ENCODE data around the gene NME7.
"Not testable (repeated sequence)": the region's sequence is repeated elsewhere in the genome, so short reads cannot be mapped to it uniquely, and the experiment has no call there.

The NME7 gene, protein sequence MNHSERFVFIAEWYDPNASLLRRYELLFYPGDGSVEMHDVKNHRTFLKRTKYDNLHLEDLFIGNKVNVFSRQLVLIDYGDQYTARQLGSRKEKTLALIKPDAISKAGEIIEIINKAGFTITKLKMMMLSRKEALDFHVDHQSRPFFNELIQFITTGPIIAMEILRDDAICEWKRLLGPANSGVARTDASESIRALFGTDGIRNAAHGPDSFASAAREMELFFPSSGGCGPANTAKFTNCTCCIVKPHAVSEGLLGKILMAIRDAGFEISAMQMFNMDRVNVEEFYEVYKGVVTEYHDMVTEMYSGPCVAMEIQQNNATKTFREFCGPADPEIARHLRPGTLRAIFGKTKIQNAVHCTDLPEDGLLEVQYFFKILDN

DNA sequence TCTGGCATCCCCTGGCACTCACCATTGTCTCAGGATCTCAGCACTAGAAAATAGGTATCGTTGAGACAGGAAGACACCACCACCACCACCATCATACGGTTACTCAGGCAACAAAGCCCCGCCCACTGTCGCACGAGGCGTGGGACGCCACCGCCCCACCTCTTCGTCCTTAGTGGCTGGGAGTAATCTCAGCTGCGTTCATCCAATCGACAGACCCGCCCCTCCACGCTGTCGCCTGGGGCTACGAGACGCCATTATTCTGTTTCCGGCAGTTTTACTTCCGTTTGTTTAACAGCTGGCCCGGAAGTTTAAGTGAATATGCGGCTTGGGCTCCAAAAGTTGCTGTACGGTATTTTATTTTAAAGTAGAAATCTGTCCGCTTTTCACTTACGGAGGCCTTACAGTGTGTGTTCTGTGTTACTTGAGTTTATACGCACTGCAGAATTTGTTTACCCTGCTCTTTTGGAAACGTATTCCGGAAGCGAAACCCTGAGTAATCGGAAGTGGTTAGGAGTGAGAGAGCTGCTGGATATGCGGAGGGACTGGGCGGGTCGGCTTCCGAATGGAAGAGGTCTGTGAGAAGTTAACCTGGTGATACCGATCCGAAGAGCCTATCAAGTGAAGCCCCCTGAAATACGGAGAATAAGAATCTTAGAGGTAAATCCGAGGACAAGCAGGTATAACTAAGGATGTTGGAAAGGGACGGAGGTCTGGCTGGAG, at the start of gene NME7, which contains the start of gene BLZF1:
NME7 (minus strand) TSS at position 112 of the 720 bp plus-strand sequence; CDS start at position 25, 87 bp downstream.
BLZF1 (plus strand) TSS at position 510 of the 720 bp plus-strand sequence. CDS start 1,328 bp downstream, outside the sequence.
- DNase-seq: peak; percentile 97 to 99

DNA sequence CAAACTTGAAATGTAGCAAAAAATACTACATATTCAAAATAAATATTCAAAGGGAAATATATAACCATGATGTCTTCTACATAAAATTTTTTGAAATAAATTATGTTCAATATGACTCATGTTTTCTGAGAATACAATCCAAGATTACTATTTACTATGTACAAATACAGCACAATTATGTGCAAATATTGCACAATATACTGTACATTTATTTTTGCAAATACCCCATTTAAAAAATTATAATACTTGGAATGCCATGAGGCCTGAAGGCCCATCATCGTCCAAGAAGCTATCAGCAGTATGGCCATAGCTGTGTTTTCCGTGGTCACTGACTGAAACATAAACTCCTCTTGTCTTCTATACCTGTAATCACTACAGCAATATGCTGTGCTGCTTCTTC, 47.4 kb upstream of the NME7 start:
- DNase-seq: no peak

DNA sequence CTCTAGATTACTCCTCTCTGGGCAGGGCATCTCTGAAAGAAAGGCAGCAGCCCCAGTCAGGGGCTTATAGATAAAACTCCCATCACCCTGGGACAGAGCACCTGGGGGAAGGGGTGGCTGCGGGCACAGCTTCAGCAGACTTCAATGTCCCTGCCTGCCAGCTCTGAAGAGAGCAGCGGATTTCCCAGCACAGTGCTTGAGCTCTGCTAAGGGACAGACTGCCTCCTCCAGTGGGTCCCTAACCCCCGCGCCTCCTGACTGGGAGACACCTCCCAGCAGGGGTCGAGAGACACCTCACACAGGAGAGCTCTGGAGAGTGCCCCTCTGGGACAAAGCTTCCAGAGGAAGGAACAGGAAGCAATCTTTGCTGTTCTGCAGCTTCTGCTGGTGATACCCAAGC, 40.7 kb upstream of the NME7 start:
- DNase-seq: not testable (repeated sequence)

DNA sequence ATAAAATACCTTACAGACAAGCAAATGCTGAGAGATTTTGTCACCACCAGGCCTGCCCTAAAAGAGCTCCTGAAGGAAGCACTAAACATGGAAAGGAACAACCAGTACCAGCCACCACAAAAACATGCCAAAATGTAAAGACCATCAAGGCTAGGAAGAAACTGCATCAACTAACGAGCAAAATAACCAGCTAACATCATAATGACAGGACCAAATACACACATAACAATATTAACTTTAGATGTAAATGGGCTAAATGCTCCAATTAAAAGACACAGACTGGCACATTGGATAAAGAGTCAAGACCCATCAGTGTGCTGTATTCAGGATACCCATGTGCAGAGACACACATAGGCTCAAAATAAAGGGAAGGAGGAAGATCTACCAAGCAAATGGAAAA, 35.0 kb upstream of the NME7 start:
- not testable (repeated sequence) for DNase-seq

DNA sequence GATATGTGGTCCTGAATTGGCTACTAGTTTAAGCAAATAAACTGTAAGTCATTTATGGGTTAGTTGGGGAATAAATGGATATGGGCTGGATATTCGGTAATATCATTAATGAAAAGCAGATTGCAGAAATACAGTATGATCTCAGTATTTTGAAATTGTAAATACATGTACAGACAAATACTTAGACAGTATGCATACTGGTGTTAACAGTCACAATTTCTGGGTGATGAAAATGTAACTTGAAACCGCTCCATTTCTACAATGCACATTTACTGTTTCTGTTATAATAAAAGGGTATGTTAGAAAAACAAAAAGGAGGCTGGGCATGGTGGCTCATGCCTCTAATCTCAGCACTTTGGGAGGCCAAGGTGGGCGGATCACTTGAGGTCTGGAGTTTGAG, 28.4 kb upstream of the NME7 start:
- DNase-seq: no peak

DNA sequence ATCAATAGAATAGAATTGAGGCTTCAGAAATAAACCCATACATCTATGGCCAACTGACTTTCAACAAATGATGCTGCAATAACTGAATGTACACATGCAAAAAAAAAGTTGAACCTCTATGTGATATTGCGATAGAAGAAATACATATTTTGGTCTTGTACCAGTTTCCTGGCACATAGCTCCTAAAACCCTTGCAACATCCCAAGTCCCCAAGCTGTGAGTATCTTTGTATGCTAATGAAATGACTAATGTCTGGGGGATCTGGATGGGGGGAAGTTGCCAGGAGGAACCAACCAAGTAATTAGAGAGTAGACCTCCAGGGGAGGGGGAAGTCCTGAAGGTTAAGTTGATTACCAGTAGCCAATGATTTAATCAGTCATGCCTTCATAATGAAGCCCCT, 24.8 kb upstream of the NME7 start:
- DNase-seq: no peak

DNA sequence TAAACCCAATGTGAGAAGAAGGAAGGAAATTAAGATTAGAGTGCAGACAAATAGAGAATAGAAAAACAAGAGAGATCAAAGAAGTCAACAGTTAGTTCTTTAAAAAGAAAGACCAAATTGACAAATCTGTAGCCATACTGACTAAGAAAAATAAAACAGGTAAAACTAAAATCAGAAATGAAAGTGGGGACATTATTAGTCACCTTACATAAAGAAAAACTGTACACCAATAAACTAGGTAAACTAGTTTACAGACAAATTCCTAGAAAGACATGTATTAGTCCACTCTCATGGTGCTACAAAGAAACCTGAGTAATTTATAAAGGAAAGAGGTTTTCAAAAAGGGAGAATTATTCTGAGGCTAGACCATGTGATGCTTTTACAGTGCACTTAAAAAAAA, 22.7 kb upstream of the NME7 start:
- no peak for DNase-seq

DNA sequence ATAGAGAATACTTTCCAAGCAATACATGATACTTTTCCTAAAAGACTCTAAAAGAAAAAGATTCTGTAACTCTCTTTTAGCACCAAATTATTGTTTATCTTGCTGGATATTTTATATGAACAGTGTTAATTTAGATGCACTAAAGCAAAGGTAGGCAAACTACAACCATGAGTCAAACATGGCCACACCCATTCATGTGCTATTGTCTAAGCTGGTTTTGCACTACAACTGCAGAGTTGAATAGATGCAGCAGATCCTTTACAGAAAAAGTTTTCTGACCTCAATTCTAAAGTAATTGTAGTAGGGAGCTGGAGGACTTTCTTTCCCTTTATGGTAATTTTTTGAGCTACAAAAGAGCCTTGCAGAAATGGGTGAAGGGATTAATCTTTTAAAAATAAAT, 19.8 kb upstream of the NME7 start:
- DNase-seq: no peak

DNA sequence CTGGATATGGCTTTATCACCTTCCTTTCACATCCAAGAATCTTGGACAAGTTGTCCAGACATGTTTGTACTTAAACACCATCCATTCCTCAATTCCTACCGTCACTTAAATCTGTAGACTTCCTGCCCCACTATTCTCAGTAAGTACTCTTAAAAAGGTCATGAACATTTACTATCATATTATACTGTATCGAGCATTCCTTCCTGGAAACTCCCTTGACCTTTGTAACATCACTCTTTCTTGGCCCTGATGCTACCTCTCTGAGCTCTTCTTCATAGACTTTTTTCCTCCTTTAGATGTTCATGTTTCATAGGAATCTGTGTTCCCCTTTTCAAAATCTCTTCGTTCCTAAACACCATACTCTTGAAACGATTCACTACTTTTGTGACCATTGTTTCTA, 15.9 kb upstream of the NME7 start:
- no peak for DNase-seq

DNA sequence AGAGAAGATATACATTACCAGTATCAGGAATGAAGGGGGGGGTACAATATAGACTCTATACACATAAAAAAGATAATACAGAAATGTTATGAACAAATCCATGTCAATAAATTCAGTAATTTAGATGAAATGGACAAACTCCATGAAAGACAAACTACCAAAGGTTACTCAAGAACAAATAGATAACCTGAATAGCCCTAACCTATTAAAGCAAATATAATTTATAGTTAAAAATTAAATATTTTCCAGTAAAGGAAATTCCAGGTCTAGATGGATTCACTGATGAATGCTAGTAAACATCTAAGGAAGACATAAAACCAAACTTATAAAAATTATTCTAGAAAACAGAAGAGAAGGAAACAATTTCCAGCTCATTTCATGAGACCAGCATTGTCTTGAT, 13.6 kb upstream of the NME7 start:
- no peak for DNase-seq

DNA sequence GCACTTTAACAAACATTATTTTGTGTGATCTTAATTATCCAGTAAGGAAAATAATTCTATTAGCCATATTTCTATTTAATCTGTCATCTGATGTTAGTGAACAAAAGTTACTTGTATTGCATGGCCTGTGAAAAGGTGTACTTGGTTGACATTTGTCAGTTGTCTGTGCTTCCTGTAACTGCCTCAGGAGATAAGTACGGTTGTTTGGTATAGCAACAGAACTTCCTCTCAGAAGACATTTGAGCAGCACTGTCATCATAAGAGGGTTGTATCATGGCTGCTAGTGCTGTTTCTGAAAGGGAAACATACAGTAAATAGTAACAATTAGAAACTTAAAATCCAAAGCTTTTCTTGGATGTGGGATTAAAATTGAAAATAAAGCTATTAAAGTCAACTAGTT, 3.8 kb upstream of the NME7 start:
- DNase-seq: no peak

DNA sequence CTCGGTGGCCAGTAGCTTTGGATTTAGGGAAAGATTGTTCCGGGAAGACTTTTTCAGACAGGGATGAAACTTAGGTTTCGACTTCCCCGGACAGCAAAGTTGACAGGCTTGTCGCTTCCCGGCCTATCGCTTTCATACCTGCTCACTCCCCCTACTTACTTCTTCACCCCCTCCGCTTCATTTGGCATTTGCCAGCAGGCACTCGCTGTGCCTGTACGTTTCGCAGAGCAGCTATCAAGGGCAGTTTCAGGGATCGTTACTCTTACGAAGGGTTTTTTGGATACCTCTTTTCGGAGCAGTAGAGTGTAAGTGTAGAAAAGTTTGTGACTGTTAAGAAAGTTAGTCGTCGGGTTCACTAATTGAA, 791 bp upstream of the NME7 start:
- peak; percentile 20 to 28 for DNase-seq

DNA sequence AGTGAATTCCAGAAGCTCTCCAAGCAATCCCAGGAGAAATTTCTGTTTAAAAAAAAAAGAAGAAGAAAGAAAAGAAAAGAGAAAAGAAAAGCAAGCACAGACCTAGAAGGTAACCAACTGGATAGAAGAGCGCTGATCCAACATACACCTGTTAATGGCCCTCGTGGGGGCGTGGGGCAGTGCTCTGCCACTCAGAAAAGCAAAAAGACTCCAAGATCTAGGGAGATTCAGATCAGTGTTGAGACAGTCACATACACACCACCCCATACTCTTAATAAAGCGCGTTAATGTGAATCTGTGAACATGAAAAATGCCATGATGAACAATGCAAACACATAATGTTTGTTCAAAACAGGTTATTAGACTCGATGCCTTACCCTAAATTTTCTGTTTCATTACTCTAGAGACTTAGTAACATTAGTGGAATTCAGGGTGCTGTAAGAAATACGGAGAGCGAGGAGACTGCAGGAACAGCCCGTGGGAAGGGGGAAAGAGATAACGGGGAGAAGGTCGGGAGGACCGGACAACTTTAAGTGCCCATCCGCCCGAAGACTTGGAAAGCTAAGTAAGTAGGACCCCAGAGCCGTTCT, 406 bp downstream of the NME7 start:
- DNase-seq: no peak

DNA sequence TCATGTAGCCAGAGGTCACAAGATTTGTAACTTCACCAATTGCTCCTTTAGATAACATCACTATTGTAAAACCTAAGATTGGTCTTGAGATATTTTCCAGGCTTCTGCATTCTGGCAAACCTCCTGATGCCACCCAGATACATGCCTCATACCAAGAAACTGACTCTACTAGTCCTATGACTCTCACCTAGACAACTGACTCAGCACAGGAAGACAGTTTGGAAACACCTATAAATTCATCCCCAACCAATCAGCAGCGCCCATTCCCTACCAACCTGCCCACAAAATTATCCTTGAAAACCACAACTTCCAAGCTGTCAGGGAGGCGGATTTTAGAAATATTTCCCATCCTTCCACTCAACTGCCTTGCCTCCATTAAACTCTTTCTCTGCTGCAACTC, 2.6 kb downstream of the NME7 start:
- DNase-seq: no peak

DNA sequence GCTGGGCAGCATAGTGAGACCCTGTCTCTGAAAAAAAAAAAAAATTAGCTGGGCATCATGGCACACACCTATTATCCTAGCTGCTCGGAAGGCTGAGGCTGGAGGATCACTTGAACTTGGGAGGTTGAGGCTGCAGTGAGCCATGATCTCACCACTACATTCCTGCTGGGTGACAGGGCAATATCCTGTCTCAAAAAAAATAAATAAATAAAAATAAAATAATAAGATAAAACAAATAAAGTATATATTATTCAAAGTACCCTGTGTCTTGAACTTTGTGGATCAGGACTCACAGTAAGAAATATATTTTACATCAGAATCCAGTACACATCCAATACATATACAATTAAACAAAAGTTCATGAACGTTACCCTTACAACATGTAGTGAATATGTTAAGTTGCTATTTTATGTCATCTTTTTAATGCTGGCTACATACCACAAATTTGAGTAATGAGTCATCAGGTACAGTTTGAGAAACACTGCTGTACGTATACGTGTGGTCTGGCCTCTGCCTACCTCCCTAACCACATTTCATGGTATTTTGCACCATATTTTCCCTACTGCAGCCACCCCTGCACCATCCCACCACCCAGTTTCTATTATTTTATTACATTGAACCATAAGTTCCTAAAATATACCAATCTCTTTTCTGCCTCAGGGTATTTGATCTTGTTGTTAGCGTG, 4.4 kb downstream of the NME7 start:
- peak in 1 of 2 donors; percentile 15 for DNase-seq

DNA sequence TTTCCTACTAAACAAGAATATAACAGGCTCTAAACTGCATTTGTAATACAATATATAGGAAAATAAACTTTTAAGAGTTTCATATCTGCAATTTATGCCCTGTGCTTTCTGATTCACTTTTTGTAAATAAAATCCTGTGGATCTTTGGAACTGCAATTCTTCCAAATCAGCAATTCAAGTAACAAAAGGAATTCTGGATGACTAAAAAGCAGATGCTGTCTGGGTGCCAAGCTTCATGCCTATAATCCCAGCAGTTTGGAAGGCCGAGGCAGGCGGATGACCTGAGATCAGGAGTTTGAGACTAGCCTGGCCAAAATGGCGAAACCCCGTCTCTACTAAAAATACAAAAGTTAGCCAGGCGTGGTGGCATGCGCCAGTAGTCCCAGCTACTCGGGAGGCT, 6.3 kb downstream of the NME7 start:
- DNase-seq: no peak

DNA sequence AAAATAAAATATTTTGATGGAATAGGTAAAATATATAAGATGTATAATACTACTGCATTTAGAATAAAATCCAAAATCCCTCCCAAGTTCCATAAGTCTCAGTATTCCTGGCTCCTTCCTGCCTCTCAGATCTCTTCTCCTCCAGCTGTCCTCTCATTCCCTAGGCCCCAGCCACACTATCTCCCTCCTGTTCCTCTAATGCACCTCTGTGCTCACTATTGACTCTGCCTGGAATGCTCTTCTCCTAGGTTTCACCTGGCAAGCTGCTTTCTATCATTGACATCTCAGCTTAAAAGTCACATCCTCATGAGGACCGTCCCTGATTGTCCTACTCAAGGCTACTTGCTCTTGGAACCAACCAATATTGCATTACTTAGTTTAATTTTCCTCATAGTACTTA, 7.2 kb downstream of the NME7 start:
- no peak for DNase-seq

DNA sequence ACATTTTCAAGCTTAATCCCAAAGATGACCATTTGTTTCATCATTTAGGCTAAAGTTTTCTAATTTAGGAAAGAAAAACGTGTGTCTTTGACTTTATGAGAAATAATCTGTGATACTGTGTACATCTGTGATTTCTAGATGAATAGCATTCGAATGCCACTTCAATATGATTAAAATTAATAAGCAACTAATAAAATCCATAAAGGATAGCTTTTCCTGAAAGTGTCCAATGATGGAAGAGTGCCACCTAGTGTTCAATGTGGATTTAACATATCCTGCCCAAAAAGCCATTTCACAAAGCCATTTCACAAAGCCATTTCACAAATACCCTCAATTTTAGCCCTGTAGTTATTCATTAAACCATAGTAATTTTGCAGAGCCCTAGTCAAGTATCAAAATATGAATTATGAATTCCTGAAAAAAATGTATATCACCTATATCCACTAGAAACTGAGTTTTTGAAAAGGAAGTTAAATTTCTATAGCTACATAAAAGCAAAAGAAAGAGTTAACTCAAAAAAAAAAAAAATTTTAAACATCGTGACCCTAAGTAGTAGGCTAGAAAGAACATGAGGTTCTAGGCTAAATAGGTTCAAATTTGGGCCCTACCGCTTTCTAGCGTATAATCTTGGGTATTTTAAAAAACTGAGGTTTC, 19.1 kb downstream of the NME7 start:
- peak in 1 of 2 donors; percentile 39 for DNase-seq

DNA sequence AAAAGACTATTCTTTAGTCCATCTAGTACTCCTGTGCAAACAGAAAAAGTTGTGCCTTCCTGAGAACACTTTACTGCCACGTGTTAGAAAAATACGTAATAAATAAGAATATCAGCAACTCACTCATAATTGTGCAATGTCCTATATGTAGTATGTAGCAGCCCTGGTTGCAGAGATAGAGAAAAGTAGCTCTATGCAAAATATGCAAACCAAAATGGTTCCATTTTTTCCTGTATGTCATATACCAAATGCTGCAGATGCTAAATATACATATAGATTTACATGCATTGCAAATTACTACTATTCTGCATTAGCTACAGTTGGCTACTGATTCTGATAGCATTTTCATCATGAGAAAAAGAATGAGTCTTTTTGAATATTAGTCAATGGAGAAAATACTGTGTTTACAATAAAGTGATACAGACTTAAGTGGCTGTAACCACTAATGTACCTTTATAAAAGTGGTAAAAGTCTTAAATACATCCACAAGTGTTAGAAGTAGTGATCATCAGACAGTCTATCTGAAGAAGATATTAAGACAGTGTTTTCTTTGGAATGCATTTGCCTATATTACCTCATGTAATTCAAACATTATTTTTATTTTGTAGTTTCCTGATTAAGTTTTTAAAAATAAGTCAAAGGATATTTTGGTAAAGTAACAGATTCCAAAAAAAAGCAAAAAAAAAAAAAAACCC, 19.8 kb downstream of the NME7 start:
- DNase-seq: no peak

DNA sequence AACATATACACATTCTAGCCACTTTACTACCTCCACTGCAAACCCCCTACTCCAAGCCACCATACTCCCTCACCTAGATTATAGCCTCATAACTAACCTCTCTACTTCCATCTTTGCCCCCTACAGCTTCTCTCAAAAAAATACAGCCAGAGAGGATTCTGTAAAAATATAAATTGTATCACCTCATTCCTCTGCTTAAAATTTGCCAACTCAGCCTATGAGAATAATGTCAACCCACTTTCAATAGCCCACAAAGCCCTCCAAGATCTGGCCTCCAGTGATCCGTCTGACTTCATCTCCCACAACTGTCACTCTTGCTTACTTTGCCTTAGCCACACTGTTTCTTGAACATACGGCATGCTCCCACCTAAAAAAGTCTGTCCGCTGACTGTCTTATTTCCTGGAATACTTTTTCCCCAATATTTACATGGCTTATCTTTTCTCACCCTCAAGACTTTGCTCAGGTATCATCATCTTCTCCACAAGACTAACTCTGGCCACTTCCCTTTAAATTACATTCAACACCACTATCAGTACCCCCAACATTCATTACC, 21.5 kb downstream of the NME7 start:
- no peak for DNase-seq

DNA sequence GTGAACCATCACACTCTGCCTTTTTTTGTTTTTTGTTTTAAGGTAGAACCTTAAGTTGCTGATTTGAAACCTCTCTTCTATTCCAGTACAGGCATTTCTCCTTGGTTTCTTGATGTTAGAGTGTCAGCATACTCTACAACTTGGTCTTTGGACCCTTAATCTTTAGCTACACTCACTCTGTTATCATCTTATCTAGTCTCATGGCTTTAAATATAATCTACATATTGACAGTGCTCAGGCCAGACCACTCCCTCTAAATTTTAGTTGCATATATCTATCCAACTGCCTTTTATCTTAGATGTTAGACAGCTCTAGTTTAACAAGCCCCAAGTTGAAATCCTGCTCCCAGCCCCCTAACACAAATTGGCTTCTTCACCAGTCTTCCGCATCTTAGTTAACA, 22.1 kb downstream of the NME7 start:
- no peak for DNase-seq

DNA sequence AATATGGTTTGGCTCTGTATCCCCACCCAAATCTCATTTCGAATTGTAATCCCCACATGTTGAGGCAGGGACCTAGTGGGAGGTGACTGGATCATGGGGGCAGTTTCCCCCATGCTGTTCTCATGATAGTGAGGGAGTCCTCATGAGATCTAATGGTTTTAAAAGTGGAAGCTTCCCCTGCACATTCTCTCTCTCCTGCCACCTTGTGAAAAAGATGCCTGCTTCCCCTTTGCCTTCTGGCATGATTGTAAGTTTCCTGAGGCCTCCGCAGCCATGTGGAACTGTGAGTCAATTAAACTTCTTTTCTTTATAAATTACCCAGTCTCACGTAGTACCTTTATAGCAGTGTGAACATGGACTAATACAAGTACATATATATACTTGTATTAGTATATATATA, 25.5 kb downstream of the NME7 start:
- not testable (repeated sequence) for DNase-seq
